DOHH2 (cell line): ENCODE results near the gene CASS4.

ENCODE experiments used
- EZH2phosphoT487 ChIP-seq: fragments of 200-600 bp; sonication (generic); IDR thresholded peaks from 2 replicates; pipeline ENCODE4 v1.6.1; 2017; ENCODE audit warnings: borderline replicate concordance, mild to moderate bottlenecking, antibody characterized with exemption, low read length, moderate library complexity, mixed read lengths
- TF ChIP-seq, protein P1 (sequence below): fragments of 200-600 bp; sonication (generic); IDR thresholded peaks from one replicate; pipeline ENCODE4 v1.5.1; 2014; ENCODE audit warnings: antibody characterized with exemption, mild to moderate bottlenecking, low read depth, low read length; ENCODE audit not compliant: poor library complexity, severe bottlenecking

DNA sequence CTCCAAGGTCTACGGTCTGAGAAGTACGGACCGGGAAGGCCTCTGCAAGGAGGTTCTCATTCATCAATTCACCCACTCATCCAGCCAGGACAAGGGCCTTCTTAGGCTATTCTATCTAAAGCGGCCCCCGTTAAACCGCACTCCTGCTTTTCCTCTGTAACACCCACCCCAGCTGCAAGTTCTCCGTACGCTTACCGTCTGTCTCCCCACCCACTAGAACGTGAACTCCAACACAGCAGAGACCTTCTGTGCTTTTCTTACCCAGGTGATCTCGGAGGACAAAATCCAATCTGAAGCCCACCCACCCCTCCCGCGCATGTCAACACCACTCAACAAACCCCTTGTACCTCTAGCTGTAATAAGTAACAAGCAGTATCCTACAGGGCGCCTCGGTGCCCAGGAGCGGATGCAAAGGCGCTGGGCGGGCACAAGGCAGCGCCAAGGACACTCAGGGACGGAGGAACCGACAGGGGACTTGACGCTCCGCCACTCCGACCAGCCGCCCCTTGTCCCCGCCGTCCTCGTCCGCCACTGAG, 20.4 kb upstream of the CASS4 start:
- TF ChIP-seq, protein P1, sequence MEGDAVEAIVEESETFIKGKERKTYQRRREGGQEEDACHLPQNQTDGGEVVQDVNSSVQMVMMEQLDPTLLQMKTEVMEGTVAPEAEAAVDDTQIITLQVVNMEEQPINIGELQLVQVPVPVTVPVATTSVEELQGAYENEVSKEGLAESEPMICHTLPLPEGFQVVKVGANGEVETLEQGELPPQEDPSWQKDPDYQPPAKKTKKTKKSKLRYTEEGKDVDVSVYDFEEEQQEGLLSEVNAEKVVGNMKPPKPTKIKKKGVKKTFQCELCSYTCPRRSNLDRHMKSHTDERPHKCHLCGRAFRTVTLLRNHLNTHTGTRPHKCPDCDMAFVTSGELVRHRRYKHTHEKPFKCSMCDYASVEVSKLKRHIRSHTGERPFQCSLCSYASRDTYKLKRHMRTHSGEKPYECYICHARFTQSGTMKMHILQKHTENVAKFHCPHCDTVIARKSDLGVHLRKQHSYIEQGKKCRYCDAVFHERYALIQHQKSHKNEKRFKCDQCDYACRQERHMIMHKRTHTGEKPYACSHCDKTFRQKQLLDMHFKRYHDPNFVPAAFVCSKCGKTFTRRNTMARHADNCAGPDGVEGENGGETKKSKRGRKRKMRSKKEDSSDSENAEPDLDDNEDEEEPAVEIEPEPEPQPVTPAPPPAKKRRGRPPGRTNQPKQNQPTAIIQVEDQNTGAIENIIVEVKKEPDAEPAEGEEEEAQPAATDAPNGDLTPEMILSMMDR: no peak
- no peak for TF ChIP-seq EZH2phosphoT487
